ENCODE data around the gene ARHGAP23.
"Not testable (repeated sequence)": the region's sequence is repeated elsewhere in the genome, so short reads cannot be mapped to it uniquely, and the experiment has no call there.

Gene ARHGAP23

DNA sequence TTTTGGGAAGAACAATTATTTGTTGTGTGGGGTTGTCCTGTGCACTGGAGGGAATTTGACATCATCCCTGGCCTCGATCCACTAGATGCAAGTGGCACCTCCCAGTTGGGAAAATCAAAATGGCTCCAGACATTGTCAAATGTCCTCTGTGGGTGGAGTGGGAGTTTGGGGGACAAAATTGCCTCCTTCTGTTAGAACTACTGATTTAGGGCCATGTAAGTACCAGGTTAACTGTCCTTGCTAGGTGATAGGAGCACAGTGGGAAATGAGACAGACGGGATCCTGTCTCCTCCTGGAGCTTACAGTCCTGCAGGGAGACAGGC is 56.8 kb downstream of the ARHGAP23 start:
- Histone ChIP-seq H3K4me2 (ENCODE audit: low read depth, low read length, poor library complexity, severe bottlenecking) (no peak overlapping the region), H2AFZ (ENCODE audit: low read length) (no peak overlapping the region), H3K9ac (ENCODE audit: low read depth, low read length, poor library complexity, severe bottlenecking) (no peak overlapping the region)

DNA sequence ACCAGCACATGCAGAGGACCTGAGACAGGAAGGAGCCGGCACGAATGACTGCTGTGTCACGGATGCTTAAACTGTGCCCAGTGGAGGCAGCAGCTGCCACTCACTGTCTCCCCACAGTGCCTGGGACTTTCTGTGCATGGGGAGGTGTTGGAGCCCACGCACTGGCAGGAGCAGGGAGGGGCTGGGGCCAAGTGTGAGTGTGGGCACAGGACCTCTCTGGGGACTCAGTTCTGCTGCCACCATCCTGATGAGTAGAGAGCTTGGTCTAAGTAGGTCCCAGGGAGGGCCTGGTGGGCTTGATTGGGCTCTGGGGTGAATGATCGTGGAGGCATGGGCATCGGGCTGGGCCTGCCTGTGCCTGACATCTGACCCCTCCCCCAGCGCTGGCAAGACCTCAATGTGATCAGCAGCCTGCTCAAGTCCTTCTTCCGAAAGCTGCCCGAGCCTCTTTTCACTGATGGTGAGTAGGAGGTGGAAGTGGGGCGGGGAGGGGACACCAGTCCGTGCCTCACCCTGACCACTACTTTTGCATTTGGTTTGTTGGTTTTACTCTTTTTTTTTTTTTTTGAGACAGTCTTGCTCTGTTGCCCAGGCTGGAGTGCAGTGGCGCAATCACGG is 57.5 kb downstream of the ARHGAP23 start:
- H3F3A ChIP-seq (ENCODE audit: low read depth); H3K9me3 ChIP-seq (ENCODE audit: insufficient read depth, low read depth, low read length); H3K79me2 ChIP-seq (ENCODE audit: insufficient read depth, low read length); H3K9me2 ChIP-seq (replicated peaks; ENCODE audit: low read depth, low read length); H4K20me1 ChIP-seq (ENCODE audit: insufficient read depth, low read length, poor library complexity, severe bottlenecking); H3K4me2 ChIP-seq (ENCODE audit: low read depth, low read length, poor library complexity, severe bottlenecking); H2AFZ ChIP-seq (ENCODE audit: low read length); H3K27me3 ChIP-seq (ENCODE audit: insufficient read depth, low read length, poor library complexity, severe bottlenecking); H3K9ac ChIP-seq (ENCODE audit: low read depth, low read length, poor library complexity, severe bottlenecking); H3K4me3 ChIP-seq (ENCODE audit: low read length, poor library complexity, severe bottlenecking); H3K4me1 ChIP-seq (ENCODE audit: insufficient read depth, low read length, poor library complexity, severe bottlenecking): not testable (repeated sequence)
- H3K36me3 ChIP-seq (ENCODE audit: insufficient read depth, low read length): peaks cover 28% of the 10 kb centered on the region; the same call in 1 of the 2 replicates

More for the DNA sequence above, 56.8 kb downstream of the ARHGAP23 start:
- H4K20me1 ChIP-seq (ENCODE audit: insufficient read depth, low read length, poor library complexity, severe bottlenecking): peaks cover 3% of the 10 kb centered on the region
- H3K9me3 ChIP-seq (ENCODE audit: insufficient read depth, low read depth, low read length): no peaks in the 10 kb centered on the region
- TF ChIP-seq, protein P1, sequence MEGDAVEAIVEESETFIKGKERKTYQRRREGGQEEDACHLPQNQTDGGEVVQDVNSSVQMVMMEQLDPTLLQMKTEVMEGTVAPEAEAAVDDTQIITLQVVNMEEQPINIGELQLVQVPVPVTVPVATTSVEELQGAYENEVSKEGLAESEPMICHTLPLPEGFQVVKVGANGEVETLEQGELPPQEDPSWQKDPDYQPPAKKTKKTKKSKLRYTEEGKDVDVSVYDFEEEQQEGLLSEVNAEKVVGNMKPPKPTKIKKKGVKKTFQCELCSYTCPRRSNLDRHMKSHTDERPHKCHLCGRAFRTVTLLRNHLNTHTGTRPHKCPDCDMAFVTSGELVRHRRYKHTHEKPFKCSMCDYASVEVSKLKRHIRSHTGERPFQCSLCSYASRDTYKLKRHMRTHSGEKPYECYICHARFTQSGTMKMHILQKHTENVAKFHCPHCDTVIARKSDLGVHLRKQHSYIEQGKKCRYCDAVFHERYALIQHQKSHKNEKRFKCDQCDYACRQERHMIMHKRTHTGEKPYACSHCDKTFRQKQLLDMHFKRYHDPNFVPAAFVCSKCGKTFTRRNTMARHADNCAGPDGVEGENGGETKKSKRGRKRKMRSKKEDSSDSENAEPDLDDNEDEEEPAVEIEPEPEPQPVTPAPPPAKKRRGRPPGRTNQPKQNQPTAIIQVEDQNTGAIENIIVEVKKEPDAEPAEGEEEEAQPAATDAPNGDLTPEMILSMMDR (conservative IDR thresholded peaks at IDR 0.05; ENCODE audit: low read length): no peak
- no peak for TF ChIP-seq EZH2phosphoT487 (IDR thresholded peaks at IDR 0.05; ENCODE audit: borderline replicate concordance)
- no peaks in the 10 kb centered on the region for H3K9me2 ChIP-seq (replicated peaks; ENCODE audit: low read depth, low read length)
- no peaks in the 10 kb centered on the region for H3F3A ChIP-seq (ENCODE audit: low read depth)
- peaks cover 26% of the 10 kb centered on the region; the same call in 1 of the 2 replicates for H3K36me3 ChIP-seq (ENCODE audit: insufficient read depth, low read length)
- no peak overlapping the region for H3K4me3 ChIP-seq (ENCODE audit: low read length, poor library complexity, severe bottlenecking)
- no peaks in the 10 kb centered on the region for H3K79me2 ChIP-seq (ENCODE audit: insufficient read depth, low read length)
- no peaks in the 10 kb centered on the region for H3K4me1 ChIP-seq (ENCODE audit: insufficient read depth, low read length, poor library complexity, severe bottlenecking)
- no peaks in the 10 kb centered on the region for H3K27me3 ChIP-seq (ENCODE audit: insufficient read depth, low read length, poor library complexity, severe bottlenecking)

DNA sequence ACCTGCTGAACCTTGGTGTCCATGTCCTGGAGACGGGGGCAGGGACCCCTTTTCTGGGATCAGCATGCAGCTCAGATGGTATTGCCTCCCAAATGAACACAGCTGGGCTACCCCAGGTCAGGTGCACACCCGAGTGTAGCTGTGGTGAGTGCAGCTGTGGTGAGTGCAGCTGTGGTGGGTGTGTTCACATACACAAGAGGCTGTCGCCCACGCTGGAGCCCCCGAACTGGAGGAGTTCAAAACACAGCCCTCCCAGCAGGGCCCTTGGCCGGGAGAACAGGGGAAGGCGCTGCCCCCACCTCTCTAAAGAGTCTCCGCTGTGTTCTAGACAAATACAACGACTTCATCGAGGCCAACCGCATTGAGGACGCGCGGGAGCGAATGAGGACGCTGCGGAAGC is 61.5 kb downstream of the ARHGAP23 start:
- H3K4me3 ChIP-seq (ENCODE audit: low read length, poor library complexity, severe bottlenecking); H3K9ac ChIP-seq (ENCODE audit: low read depth, low read length, poor library complexity, severe bottlenecking); H3K9me3 ChIP-seq (ENCODE audit: insufficient read depth, low read depth, low read length); H3K27me3 ChIP-seq (ENCODE audit: insufficient read depth, low read length, poor library complexity, severe bottlenecking); H3K4me1 ChIP-seq (ENCODE audit: insufficient read depth, low read length, poor library complexity, severe bottlenecking); H4K20me1 ChIP-seq (ENCODE audit: insufficient read depth, low read length, poor library complexity, severe bottlenecking); H3F3A ChIP-seq (ENCODE audit: low read depth); H3K79me2 ChIP-seq (ENCODE audit: insufficient read depth, low read length); H2AFZ ChIP-seq (ENCODE audit: low read length); H3K9me2 ChIP-seq (replicated peaks; ENCODE audit: low read depth, low read length); H3K4me2 ChIP-seq (ENCODE audit: low read depth, low read length, poor library complexity, severe bottlenecking): not testable (repeated sequence)
- peaks cover 46% of the 10 kb centered on the region; the same call in 1 of the 2 replicates for H3K36me3 ChIP-seq (ENCODE audit: insufficient read depth, low read length)

DNA sequence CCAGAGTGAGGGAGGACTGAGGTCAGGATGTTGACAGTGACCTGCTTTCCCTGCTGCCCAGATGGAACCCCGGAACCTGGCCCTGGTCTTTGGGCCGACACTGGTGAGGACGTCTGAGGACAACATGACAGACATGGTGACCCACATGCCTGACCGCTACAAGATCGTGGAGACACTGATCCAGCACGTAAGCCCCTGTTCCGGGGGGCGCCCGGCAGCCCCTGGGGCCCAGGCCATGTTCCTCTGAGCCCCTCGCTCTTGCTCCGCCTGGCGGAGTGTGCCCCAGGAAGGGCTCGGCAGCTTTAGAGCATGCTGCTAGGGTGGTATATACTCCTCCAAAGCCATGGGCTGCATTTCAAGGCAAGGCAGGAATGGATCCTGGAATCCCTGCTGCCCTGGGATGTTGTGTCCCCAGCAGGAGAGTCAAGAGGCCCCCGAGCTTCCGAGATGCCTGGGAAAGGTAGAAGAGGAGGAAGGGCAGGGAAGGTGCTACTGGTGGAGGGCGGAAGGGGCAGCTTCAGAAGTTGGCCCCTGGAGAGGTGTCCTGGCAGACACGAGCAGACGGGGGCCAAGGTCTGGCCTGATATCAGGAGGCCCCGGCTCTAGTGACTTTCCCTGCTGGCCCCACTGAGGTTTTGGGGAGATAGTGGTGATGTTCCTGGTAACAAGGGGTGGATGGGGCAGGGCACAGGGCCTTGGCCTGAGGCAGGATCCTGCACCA is 63.2 kb downstream of the ARHGAP23 start:
- H3K4me1 ChIP-seq (ENCODE audit: insufficient read depth, low read length, poor library complexity, severe bottlenecking); H3K4me2 ChIP-seq (ENCODE audit: low read depth, low read length, poor library complexity, severe bottlenecking); H3K79me2 ChIP-seq (ENCODE audit: insufficient read depth, low read length); H3F3A ChIP-seq (ENCODE audit: low read depth); H4K20me1 ChIP-seq (ENCODE audit: insufficient read depth, low read length, poor library complexity, severe bottlenecking); H3K9ac ChIP-seq (ENCODE audit: low read depth, low read length, poor library complexity, severe bottlenecking); H2AFZ ChIP-seq (ENCODE audit: low read length); H3K9me3 ChIP-seq (ENCODE audit: insufficient read depth, low read depth, low read length); H3K9me2 ChIP-seq (replicated peaks; ENCODE audit: low read depth, low read length); H3K27me3 ChIP-seq (ENCODE audit: insufficient read depth, low read length, poor library complexity, severe bottlenecking); H3K4me3 ChIP-seq (ENCODE audit: low read length, poor library complexity, severe bottlenecking): not testable (repeated sequence)
- H3K36me3 ChIP-seq (ENCODE audit: insufficient read depth, low read length): peaks cover 45% of the 10 kb centered on the region; the same call in 1 of the 2 replicates
